ENCODE measurements around the gene FAM114A1.
"Not testable (repeated sequence)": the region's sequence is repeated elsewhere in the genome, so short reads cannot be mapped to it uniquely, and the experiment has no call there.

FAM114A1 gene

GRCh38 chr4:38980903-38981676 is 113.5 kb downstream of the FAM114A1 start:
- Histone ChIP-seq H3K4me3 (ENCODE audit: insufficient read depth, low read depth, low read length) (no peak overlapping the region), H3K9me3 (ENCODE audit: control insufficient read depth, low read length) (no peaks in the 10 kb centered on the region), H3K27me3 (ENCODE audit: control insufficient read depth, insufficient read depth, low read length, poor library complexity, severe bottlenecking) (no peaks in the 10 kb centered on the region), H3K27ac (ENCODE audit: insufficient read depth, low read depth, low read length, poor library complexity, severe bottlenecking) (no peak overlapping the region), H3K4me1 (ENCODE audit: control insufficient read depth, insufficient read depth, low read length) (no peaks in the 10 kb centered on the region), H3K36me3 (ENCODE audit: control insufficient read depth, insufficient read depth, low read length) (no peaks in the 10 kb centered on the region)
- WGBS, 2 experiments: 94 to 96% methylated on average over 6 to 7 of the region's 7 CpGs

GRCh38 chr4:38982361-38983095 is 114.9 kb downstream of the FAM114A1 start:
- Histone ChIP-seq H3K4me3 (ENCODE audit: insufficient read depth, low read depth, low read length) (no peak overlapping the region), H3K27ac (ENCODE audit: insufficient read depth, low read depth, low read length, poor library complexity, severe bottlenecking) (no peak overlapping the region), H3K9me3 (ENCODE audit: control insufficient read depth, low read length) (no peaks in the 10 kb centered on the region), H3K36me3 (ENCODE audit: control insufficient read depth, insufficient read depth, low read length) (no peaks in the 10 kb centered on the region), H3K4me1 (ENCODE audit: control insufficient read depth, insufficient read depth, low read length) (no peaks in the 10 kb centered on the region), H3K27me3 (ENCODE audit: control insufficient read depth, insufficient read depth, low read length, poor library complexity, severe bottlenecking) (no peaks in the 10 kb centered on the region)
- WGBS, 2 experiments: 92 to 97% methylated on average over 3 to 4 of the region's 5 CpGs

GRCh38 chr4:38983291-38983690 is 115.7 kb downstream of the FAM114A1 start:
- 86% methylated on average over 6 of the region's 6 CpGs for WGBS, 2 experiments
- Histone ChIP-seq H3K9me3 (ENCODE audit: control insufficient read depth, low read length) (no peaks in the 10 kb centered on the region), H3K27me3 (ENCODE audit: control insufficient read depth, insufficient read depth, low read length, poor library complexity, severe bottlenecking) (no peaks in the 10 kb centered on the region), H3K27ac (ENCODE audit: insufficient read depth, low read depth, low read length, poor library complexity, severe bottlenecking) (no peak overlapping the region), H3K4me1 (ENCODE audit: control insufficient read depth, insufficient read depth, low read length) (no peaks in the 10 kb centered on the region), H3K4me3 (ENCODE audit: insufficient read depth, low read depth, low read length) (no peak overlapping the region), H3K36me3 (ENCODE audit: control insufficient read depth, insufficient read depth, low read length) (no peaks in the 10 kb centered on the region)

GRCh38 chr4:38983787-38984598 is 116.4 kb downstream of the FAM114A1 start:
- WGBS, 2 experiments: 83 to 87% methylated on average over 10 to 11 of the region's 12 CpGs
- Histone ChIP-seq H3K36me3 (ENCODE audit: control insufficient read depth, insufficient read depth, low read length) (no peaks in the 10 kb centered on the region), H3K27me3 (ENCODE audit: control insufficient read depth, insufficient read depth, low read length, poor library complexity, severe bottlenecking) (no peaks in the 10 kb centered on the region), H3K4me1 (ENCODE audit: control insufficient read depth, insufficient read depth, low read length) (no peaks in the 10 kb centered on the region), H3K27ac (ENCODE audit: insufficient read depth, low read depth, low read length, poor library complexity, severe bottlenecking) (no peak overlapping the region), H3K4me3 (ENCODE audit: insufficient read depth, low read depth, low read length) (no peak overlapping the region), H3K9me3 (ENCODE audit: control insufficient read depth, low read length) (no peaks in the 10 kb centered on the region)

- Histone ChIP-seq H3K9me3 (ENCODE audit: control insufficient read depth, low read length) (no peaks in the 10 kb centered on the region), H3K27ac (ENCODE audit: insufficient read depth, low read depth, low read length, poor library complexity, severe bottlenecking) (peak overlapping the region; percentile 63), H3K4me1 (ENCODE audit: control insufficient read depth, insufficient read depth, low read length) (no peaks in the 10 kb centered on the region), H3K4me3 (ENCODE audit: insufficient read depth, low read depth, low read length) (no peak overlapping the region), H3K27me3 (ENCODE audit: control insufficient read depth, insufficient read depth, low read length, poor library complexity, severe bottlenecking) (no peaks in the 10 kb centered on the region), H3K36me3 (ENCODE audit: control insufficient read depth, insufficient read depth, low read length) (no peaks in the 10 kb centered on the region)
- WGBS, 2 experiments: 71 to 77% methylated on average over 10 of the region's 10 CpGs
These were observed 117.9 kb downstream of the FAM114A1 start for GRCh38 chr4:38985410-38986100.

GRCh38 chr4:38987491-38987890 is 119.9 kb downstream of the FAM114A1 start:
- Histone ChIP-seq H3K9me3 (ENCODE audit: control insufficient read depth, low read length) (no peaks in the 10 kb centered on the region), H3K27ac (ENCODE audit: insufficient read depth, low read depth, low read length, poor library complexity, severe bottlenecking) (no peak overlapping the region)

GRCh38 chr4:38988353-38988752 is 120.7 kb downstream of the FAM114A1 start:
- H3K27me3 ChIP-seq (ENCODE audit: control insufficient read depth, insufficient read depth, low read length, poor library complexity, severe bottlenecking); H3K9me3 ChIP-seq (ENCODE audit: control insufficient read depth, low read length): not testable (repeated sequence)
- 88 to 90% methylated on average over 8 to 9 of the region's 9 CpGs for WGBS, 2 experiments

More at GRCh38 chr4:38987491-38987890, 119.9 kb downstream of the FAM114A1 start:
- H3K4me3 ChIP-seq (ENCODE audit: insufficient read depth, low read depth, low read length): no peak overlapping the region
- H3K36me3 ChIP-seq (ENCODE audit: control insufficient read depth, insufficient read depth, low read length): no peaks in the 10 kb centered on the region
- H3K27me3 ChIP-seq (ENCODE audit: control insufficient read depth, insufficient read depth, low read length, poor library complexity, severe bottlenecking): no peaks in the 10 kb centered on the region
- H3K4me1 ChIP-seq (ENCODE audit: control insufficient read depth, insufficient read depth, low read length): no peaks in the 10 kb centered on the region

GRCh38 chr4:38989487-38989886 is 121.9 kb downstream of the FAM114A1 start:
- no peak overlapping the region for H3K27ac ChIP-seq (ENCODE audit: insufficient read depth, low read depth, low read length, poor library complexity, severe bottlenecking)
- WGBS, 2 experiments: 91 to 96% methylated on average over 6 of the region's 6 CpGs
- no peaks in the 10 kb centered on the region for H3K36me3 ChIP-seq (ENCODE audit: control insufficient read depth, insufficient read depth, low read length)
- no peak overlapping the region for H3K4me3 ChIP-seq (ENCODE audit: insufficient read depth, low read depth, low read length)
- H3K4me1 ChIP-seq (ENCODE audit: control insufficient read depth, insufficient read depth, low read length): no peaks in the 10 kb centered on the region
- H3K27me3 ChIP-seq (ENCODE audit: control insufficient read depth, insufficient read depth, low read length, poor library complexity, severe bottlenecking): no peaks in the 10 kb centered on the region
- no peaks in the 10 kb centered on the region for H3K9me3 ChIP-seq (ENCODE audit: control insufficient read depth, low read length)

More at GRCh38 chr4:38988353-38988752, 120.7 kb downstream of the FAM114A1 start:
- not testable (repeated sequence) for H3K4me3 ChIP-seq (ENCODE audit: insufficient read depth, low read depth, low read length); H3K36me3 ChIP-seq (ENCODE audit: control insufficient read depth, insufficient read depth, low read length); H3K27ac ChIP-seq (ENCODE audit: insufficient read depth, low read depth, low read length, poor library complexity, severe bottlenecking); H3K4me1 ChIP-seq (ENCODE audit: control insufficient read depth, insufficient read depth, low read length)

GRCh38 chr4:38990241-38990640 is 122.6 kb downstream of the FAM114A1 start:
- WGBS, 2 experiments: 89 to 97% methylated on average over 5 of the region's 5 CpGs
- Histone ChIP-seq H3K4me1 (ENCODE audit: control insufficient read depth, insufficient read depth, low read length) (no peaks in the 10 kb centered on the region), H3K36me3 (ENCODE audit: control insufficient read depth, insufficient read depth, low read length) (no peaks in the 10 kb centered on the region), H3K27ac (ENCODE audit: insufficient read depth, low read depth, low read length, poor library complexity, severe bottlenecking) (no peak overlapping the region), H3K4me3 (ENCODE audit: insufficient read depth, low read depth, low read length) (no peak overlapping the region), H3K9me3 (ENCODE audit: control insufficient read depth, low read length) (no peaks in the 10 kb centered on the region), H3K27me3 (ENCODE audit: control insufficient read depth, insufficient read depth, low read length, poor library complexity, severe bottlenecking) (no peaks in the 10 kb centered on the region)
